Measurements from ENCODE around the gene SYNCRIP. TPM values are rescaled to one million over a fixed set of nuclear protein-coding genes. Genes with fewer than 3 reads are reported as not detected.
A peak's percentile ranks its signal among the peaks of the same experiment; 100 is the strongest.

The SYNCRIP gene
- total and polyA plus RNA-seq, 2 of the 13 experiments (the other 11 are each of a cell fraction or from before 2014, with no cell fraction given): 8.1 to 112 TPM

DNA sequence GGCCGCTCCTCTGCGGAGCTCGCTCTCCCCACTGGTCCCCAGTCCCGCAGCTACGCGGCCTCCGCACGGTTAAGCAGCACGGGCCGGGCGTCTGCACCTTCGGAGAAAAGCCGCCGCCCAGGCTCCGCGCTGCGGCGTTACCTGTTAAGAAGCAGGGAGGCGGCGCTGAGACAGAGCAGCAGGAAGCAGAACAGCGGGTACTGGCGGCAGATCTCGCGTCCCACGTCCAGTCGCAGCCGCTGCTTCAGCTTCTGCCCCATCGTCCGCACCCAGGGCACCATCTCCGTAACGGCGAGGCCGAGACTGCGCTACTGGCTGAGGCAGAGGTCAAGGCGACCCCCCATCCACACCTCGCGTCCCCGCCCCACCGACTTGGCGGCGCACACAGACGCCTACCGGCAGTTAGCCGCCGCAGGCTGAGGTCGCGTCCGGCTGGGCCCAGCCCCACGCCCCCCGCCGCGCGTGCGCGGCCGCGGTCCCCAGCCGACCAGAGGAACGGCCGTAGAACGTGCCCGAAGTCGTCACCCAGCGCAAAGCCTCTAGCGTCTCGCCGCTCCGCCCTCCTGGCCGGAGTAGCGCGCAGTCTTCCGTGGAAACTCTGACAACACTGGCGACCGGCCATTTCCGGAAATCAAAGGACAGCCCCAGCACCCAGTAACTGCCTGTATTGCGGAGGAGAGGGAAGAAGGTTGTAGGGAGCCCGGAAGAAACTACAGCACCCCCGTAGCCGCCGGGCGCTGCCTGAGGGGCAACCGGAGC lies 49.1 kb downstream of the SYNCRIP start, which contains the start of gene SNX14 (continued):
- TF ChIP-seq, protein P1, sequence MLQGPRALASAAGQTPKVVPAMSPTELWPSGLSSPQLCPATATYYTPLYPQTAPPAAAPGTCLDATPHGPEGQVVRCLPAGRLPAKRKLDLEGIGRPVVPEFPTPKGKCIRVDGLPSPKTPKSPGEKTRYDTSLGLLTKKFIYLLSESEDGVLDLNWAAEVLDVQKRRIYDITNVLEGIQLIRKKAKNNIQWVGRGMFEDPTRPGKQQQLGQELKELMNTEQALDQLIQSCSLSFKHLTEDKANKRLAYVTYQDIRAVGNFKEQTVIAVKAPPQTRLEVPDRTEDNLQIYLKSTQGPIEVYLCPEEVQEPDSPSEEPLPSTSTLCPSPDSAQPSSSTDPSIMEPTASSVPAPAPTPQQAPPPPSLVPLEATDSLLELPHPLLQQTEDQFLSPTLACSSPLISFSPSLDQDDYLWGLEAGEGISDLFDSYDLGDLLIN (CRISPR knock-in tag; IDR thresholded peaks at IDR 0.05; ENCODE audit: borderline replicate concordance): peak; percentile 67; the same call in 1 of the 2 replicates
- peak; percentile 97 for TF ChIP-seq ZNF558 (CRISPR knock-in tag; IDR thresholded peaks at IDR 0.05; ENCODE audit: borderline replicate concordance)
- TF ChIP-seq DPF2 (CRISPR knock-in tag; IDR thresholded peaks at IDR 0.05; ENCODE audit: borderline replicate concordance, low read depth): 0 out of 2 replicates have a peak, but pooled peaks have one; percentile 19
- TF ChIP-seq ZNF792 (CRISPR knock-in tag; IDR thresholded peaks at IDR 0.05): peak; percentile 66
- peak; percentile 31 for TF ChIP-seq ISL2 (CRISPR knock-in tag; IDR thresholded peaks at IDR 0.05)
- peak; percentile 95 for TF ChIP-seq ZNF234 (CRISPR knock-in tag; conservative IDR thresholded peaks at IDR 0.05)
- no peak; the same call in 1 of the 2 replicates for TF ChIP-seq ZNF251 (CRISPR knock-in tag; IDR thresholded peaks at IDR 0.05)
- TF ChIP-seq, protein P2, sequence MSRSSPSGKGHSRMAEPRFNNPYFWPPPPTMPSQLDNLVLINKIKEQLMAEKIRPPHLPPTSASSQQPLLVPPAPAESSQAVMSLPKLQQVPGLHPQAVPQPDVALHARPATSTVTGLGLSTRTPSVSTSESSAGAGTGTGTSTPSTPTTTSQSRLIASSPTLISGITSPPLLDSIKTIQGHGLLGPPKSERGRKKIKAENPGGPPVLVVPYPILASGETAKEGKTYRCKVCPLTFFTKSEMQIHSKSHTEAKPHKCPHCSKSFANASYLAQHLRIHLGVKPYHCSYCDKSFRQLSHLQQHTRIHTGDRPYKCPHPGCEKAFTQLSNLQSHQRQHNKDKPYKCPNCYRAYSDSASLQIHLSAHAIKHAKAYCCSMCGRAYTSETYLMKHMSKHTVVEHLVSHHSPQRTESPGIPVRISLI (CRISPR knock-in tag; IDR thresholded peaks at IDR 0.05; ENCODE audit: borderline replicate concordance): 0 out of 2 replicates have a peak, but pooled peaks have one; percentile 32
- TF ChIP-seq RFXANK (CRISPR knock-in tag; IDR thresholded peaks at IDR 0.05): 0 out of 2 replicates have a peak, but pooled peaks have one; percentile 73
- no peak for TF ChIP-seq FOXP1 (IDR thresholded peaks at IDR 0.05)
- TF ChIP-seq FOXP1 (CRISPR knock-in tag; IDR thresholded peaks at IDR 0.05): 0 out of 2 replicates have a peak, but pooled peaks have one; percentile 17
- no peak for TF ChIP-seq ZNF274 (CRISPR knock-in tag; IDR thresholded peaks at IDR 0.05)
- TF ChIP-seq, protein P3, sequence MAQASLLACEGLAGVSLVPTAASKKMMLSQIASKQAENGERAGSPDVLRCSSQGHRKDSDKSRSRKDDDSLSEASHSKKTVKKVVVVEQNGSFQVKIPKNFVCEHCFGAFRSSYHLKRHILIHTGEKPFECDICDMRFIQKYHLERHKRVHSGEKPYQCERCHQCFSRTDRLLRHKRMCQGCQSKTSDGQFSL (CRISPR knock-in tag; IDR thresholded peaks at IDR 0.05): peak; percentile 52; the same call in 1 of the 2 replicates
- TF ChIP-seq ZNF20 (CRISPR knock-in tag; IDR thresholded peaks at IDR 0.05): 0 out of 2 replicates have a peak, but pooled peaks have one; percentile 69
- TF ChIP-seq PITX1 (CRISPR knock-in tag; IDR thresholded peaks at IDR 0.05): 0 out of 2 replicates have a peak, but pooled peaks have one; percentile 5
- TF ChIP-seq ZNF703 (CRISPR knock-in tag; IDR thresholded peaks at IDR 0.05; ENCODE audit: borderline replicate concordance): no peak; the same call in 1 of the 2 replicates
- TF ChIP-seq ZNF773 (CRISPR knock-in tag; IDR thresholded peaks at IDR 0.05; ENCODE audit: borderline replicate concordance): peak; percentile 56; the same call in 1 of the 2 replicates
- TF ChIP-seq SIX1 (CRISPR knock-in tag; IDR thresholded peaks at IDR 0.05; ENCODE audit: borderline replicate concordance): peak; percentile 19; the same call in 1 of the 2 replicates
- TF ChIP-seq MTA1 (CRISPR knock-in tag; IDR thresholded peaks at IDR 0.05; ENCODE audit: borderline replicate concordance): peak; percentile 70; the same call in 1 of the 2 replicates
- no peak for TF ChIP-seq MEIS1 (CRISPR knock-in tag; IDR thresholded peaks at IDR 0.05; ENCODE audit: borderline replicate concordance)
- TF ChIP-seq ZNF205 (CRISPR knock-in tag; IDR thresholded peaks at IDR 0.05): no peak; the same call in 1 of the 2 replicates
- TF ChIP-seq PHF8 (CRISPR knock-in tag; IDR thresholded peaks at IDR 0.05): peak; percentile 74
- TF ChIP-seq, protein P4, sequence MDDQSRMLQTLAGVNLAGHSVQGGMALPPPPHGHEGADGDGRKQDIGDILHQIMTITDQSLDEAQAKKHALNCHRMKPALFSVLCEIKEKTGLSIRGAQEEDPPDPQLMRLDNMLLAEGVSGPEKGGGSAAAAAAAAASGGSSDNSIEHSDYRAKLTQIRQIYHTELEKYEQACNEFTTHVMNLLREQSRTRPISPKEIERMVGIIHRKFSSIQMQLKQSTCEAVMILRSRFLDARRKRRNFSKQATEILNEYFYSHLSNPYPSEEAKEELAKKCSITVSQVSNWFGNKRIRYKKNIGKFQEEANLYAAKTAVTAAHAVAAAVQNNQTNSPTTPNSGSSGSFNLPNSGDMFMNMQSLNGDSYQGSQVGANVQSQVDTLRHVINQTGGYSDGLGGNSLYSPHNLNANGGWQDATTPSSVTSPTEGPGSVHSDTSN (CRISPR knock-in tag; IDR thresholded peaks at IDR 0.05; ENCODE audit: borderline replicate concordance): peak; percentile 66; the same call in 1 of the 2 replicates
- no peak for TF ChIP-seq TBP (CRISPR knock-in tag; IDR thresholded peaks at IDR 0.05)
- TF ChIP-seq ZNF468 (CRISPR knock-in tag; IDR thresholded peaks at IDR 0.05): peak; percentile 10; the same call in 1 of the 2 replicates

Data from HepG2 (cell line).